Gastrocnemius medialis (tissue), 4 donors: ENCODE results near the gene EEFSEC.

ENCODE experiments used
- CTCF ChIP-seq, 5 experiments: fragments of 450-650 bp in 3 of 5; fragments of 200-600 bp in 2 of 5; sonication (generic) in 2 of 5; IDR thresholded peaks in 4 of 5; conservative IDR thresholded peaks in 1 of 5; 1 replicate in 4 of 5; 2 replicates in 1 of 5; pipeline ENCODE4 v1.5.1; 2016 to 2019; ENCODE audit warnings: antibody characterized with exemption in 5 of 5, mild to moderate bottlenecking in 3 of 5, moderate library complexity in 3 of 5
- POLR2A ChIP-seq, 2 donors: fragments of 450-650 bp; IDR thresholded peaks; one replicate each; pipeline ENCODE4 v1.6.1; 2017; ENCODE audit warnings: antibody characterized with exemption in 2 of 2, mild to moderate bottlenecking in 2 of 2, moderate library complexity in 2 of 2

GRCh38 chr3:128253150-128253549 is 99.9 kb downstream of the EEFSEC start:
- TF ChIP-seq CTCF (IDR thresholded peaks at IDR 0.05 in 4 of 5, conservative IDR thresholded peaks at IDR 0.05 in 1 of 5) (no peak), POLR2A (IDR thresholded peaks at IDR 0.05) (no peak)
